SU-DHL-6 (cell line): ENCODE results near the gene BBS1.

Source experiments
- H2AFZ ChIP-seq: fragments of 200-600 bp; sonication (generic); 2 replicates; pipeline ENCODE4 v1.6.1; 2014; ENCODE audit warnings: low read depth, mild to moderate bottlenecking, moderate library complexity, mixed read lengths, antibody characterized with exemption, low read length; ENCODE audit not compliant: severe bottlenecking
- H3F3A ChIP-seq: fragments of 200-600 bp; shearing (Covaris generic); 2 replicates; pipeline ENCODE4 v1.6.0; 2016; ENCODE audit warnings: antibody characterized with exemption, mild to moderate bottlenecking; ENCODE audit not compliant: insufficient read depth
- H3K27ac ChIP-seq: fragments of 200-600 bp; sonication (generic); 2 replicates; pipeline ENCODE4 v1.5.1; 2016; ENCODE audit warnings: low read depth, mild to moderate bottlenecking, low read length, moderate library complexity, mixed read lengths
- H3K27me3 ChIP-seq: fragments of 200-600 bp; sonication (generic), shearing (Covaris generic); 2 replicates; pipeline ENCODE4 v1.6.0; 2014; ENCODE audit warnings: mild to moderate bottlenecking, low read length
- H3K36me3 ChIP-seq: fragments of 200-600 bp; sonication (generic); 2 replicates; pipeline ENCODE4 v1.6.1; 2014; ENCODE audit warnings: mild to moderate bottlenecking, low read length, mixed read lengths
- H3K4me2 ChIP-seq: fragments of 300-600, 200-600 bp; shearing (Covaris generic), sonication (generic); 2 replicates; pipeline ENCODE4 v1.6.0; 2014; ENCODE audit warnings: low read length, low read depth, mild to moderate bottlenecking; ENCODE audit not compliant: poor library complexity, severe bottlenecking
- H3K4me3 ChIP-seq: fragments of 200-600 bp; sonication (generic); 2 replicates; pipeline ENCODE4 v1.5.1; 2014; ENCODE audit warnings: antibody characterized with exemption, low read length, mild to moderate bottlenecking, mixed read lengths; ENCODE audit not compliant: insufficient read depth, poor library complexity, severe bottlenecking
- H3K79me2 ChIP-seq: fragments of 200-600 bp; sonication (generic); 2 replicates; pipeline ENCODE4 v1.6.1; 2014; ENCODE audit warnings: mild to moderate bottlenecking, low read length, moderate library complexity; ENCODE audit not compliant: insufficient read depth
- H3K9ac ChIP-seq: fragments of 200-600 bp; sonication (generic); 2 replicates; pipeline ENCODE4 v1.7.0; 2014; ENCODE audit warnings: mild to moderate bottlenecking, low read length
- H3K9me2 ChIP-seq: fragments of 200-600 bp; sonication (generic); replicated peaks from 2 replicates; pipeline ENCODE4 v1.6.1; 2014; ENCODE audit warnings: low read length; ENCODE audit not compliant: insufficient read depth
- H3K9me3 ChIP-seq: fragments of 200-600 bp; sonication (generic); 2 replicates; pipeline ENCODE4 v1.6.1; 2014; ENCODE audit warnings: low read length, mixed read lengths; ENCODE audit not compliant: insufficient read depth
- H4K20me1 ChIP-seq: fragments of 200-600 bp; sonication (generic); 2 replicates; pipeline ENCODE4 v1.6.1; 2014; ENCODE audit warnings: low read depth, mild to moderate bottlenecking, antibody characterized with exemption, low read length, moderate library complexity, mixed read lengths
- EZH2phosphoT487 ChIP-seq: fragments of 200-600 bp; sonication (generic), shearing (Covaris generic); conservative IDR thresholded peaks from 2 replicates; pipeline ENCODE4 v1.6.1; 2018; ENCODE audit warnings: mild to moderate bottlenecking, antibody characterized with exemption, low read length, moderate library complexity, mixed read lengths
- TF ChIP-seq, protein P1 (sequence below): fragments of 200-600 bp; sonication (generic); IDR thresholded peaks from one replicate; pipeline ENCODE4 v1.5.1; 2017; ENCODE audit warnings: antibody characterized with exemption, mild to moderate bottlenecking, low read length, moderate library complexity; ENCODE audit not compliant: insufficient read depth, poor library complexity, severe bottlenecking

Gene BBS1

DNA sequence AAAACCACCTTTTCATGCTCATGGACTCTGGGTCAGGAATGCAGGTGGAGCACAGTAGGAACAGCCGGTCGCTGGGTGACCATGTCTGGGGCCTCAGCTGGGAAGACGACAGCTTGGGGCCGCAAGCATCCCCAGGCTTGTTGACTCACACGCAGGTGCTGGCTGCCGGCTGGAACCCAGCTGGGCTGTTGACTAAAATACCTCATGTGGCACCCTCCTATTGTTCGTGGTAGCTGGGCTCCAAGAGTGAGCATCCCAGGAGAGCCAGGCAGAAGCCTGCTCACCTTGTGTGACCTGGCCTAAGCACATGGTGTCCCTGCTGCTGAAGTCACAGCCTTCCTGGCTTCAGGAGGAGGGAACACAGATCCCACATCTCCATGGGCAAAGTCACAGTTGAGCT lies 20.8 kb upstream of the BBS1 start:
- Histone ChIP-seq H4K20me1 (no peaks in the 10 kb centered on the region), H3K9me3 (no peaks in the 10 kb centered on the region), H3K79me2 (no peaks in the 10 kb centered on the region), H3K27me3 (no peaks in the 10 kb centered on the region), H3F3A (no peaks in the 10 kb centered on the region), H3K9ac (no peak overlapping the region), H3K4me3 (no peak overlapping the region), H3K36me3 (no peaks in the 10 kb centered on the region), H3K9me2 (no peaks in the 10 kb centered on the region), H2AFZ (no peak overlapping the region), H3K4me2 (no peak overlapping the region), H3K27ac (no peak overlapping the region)
- TF ChIP-seq, protein P1, sequence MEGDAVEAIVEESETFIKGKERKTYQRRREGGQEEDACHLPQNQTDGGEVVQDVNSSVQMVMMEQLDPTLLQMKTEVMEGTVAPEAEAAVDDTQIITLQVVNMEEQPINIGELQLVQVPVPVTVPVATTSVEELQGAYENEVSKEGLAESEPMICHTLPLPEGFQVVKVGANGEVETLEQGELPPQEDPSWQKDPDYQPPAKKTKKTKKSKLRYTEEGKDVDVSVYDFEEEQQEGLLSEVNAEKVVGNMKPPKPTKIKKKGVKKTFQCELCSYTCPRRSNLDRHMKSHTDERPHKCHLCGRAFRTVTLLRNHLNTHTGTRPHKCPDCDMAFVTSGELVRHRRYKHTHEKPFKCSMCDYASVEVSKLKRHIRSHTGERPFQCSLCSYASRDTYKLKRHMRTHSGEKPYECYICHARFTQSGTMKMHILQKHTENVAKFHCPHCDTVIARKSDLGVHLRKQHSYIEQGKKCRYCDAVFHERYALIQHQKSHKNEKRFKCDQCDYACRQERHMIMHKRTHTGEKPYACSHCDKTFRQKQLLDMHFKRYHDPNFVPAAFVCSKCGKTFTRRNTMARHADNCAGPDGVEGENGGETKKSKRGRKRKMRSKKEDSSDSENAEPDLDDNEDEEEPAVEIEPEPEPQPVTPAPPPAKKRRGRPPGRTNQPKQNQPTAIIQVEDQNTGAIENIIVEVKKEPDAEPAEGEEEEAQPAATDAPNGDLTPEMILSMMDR: no peak
- no peak for TF ChIP-seq EZH2phosphoT487

DNA sequence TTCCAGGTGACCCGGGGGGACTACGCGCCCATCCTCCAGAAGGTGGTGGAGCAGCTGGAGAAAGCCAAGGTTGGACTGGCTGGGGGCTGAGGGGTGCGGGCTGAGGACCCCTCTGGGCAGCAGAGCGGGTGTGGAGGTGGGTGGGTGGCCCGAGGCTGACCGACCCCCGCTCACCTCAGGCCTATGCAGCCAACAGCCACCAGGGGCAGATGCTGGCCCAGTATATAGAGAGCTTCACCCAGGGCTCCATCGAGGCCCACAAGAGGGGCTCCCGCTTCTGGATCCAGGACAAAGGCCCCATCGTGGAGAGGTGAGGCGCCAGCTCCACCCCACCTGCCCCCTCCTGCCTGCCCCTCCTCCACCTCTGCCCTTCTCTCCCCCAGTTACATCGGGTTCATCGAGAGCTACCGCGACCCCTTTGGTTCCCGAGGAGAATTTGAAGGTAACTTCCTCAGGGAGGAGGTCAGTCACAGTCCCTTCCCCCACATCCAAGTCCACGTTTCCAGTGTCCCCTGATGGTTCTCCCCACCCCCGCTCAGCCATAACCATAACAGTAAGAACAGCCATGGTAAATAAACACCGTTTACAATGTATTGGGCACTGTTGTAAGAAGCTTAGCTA lies 19.0 kb upstream of the BBS1 start:
- Histone ChIP-seq H3K9me3 (no peaks in the 10 kb centered on the region), H3K4me2 (no peak overlapping the region), H3F3A (no peaks in the 10 kb centered on the region), H4K20me1 (no peaks in the 10 kb centered on the region), H3K9ac (no peak overlapping the region), H3K4me3 (no peak overlapping the region), H3K27ac (no peak overlapping the region), H3K36me3 (no peaks in the 10 kb centered on the region), H3K79me2 (no peaks in the 10 kb centered on the region), H3K27me3 (no peaks in the 10 kb centered on the region), H2AFZ (no peak overlapping the region), H3K9me2 (no peaks in the 10 kb centered on the region)
- no peak for TF ChIP-seq EZH2phosphoT487
- TF ChIP-seq, protein P1: peak; percentile 15

DNA sequence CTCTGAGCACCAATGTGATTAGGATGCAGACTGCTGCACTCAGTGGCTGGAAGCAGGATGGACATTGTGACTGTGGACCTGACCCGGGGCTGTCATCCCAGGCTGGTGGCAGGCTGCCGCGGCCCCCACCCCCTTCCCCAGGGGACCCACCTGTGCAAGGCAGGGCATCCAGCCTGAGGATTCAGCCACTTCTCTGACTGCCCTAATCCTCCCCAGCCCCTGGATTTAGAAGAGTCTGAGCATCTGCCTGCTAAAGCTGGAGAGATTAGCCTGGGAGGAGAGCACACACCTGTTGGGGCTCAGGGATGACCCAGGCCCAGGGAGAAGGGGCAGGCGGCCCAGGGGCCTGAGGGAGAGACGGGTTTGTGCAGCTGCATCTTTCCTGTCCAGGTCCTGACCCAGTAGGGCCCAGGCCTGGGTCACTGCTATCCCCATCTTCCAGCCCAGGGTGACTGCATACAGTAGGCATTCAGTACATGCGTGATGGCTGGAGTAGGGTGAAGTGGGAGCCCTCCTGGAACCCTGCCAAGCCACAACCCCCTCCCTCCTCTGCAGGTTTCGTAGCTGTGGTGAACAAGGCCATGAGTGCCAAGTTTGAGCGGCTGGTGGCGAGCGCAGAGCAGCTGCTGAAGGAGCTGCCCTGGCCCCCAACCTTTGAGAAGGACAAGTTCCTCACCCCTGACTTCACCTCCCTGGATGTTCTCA lies 18.1 kb upstream of the BBS1 start:
- Histone ChIP-seq H3K79me2 (no peaks in the 10 kb centered on the region), H3K27me3 (no peaks in the 10 kb centered on the region), H3K36me3 (no peaks in the 10 kb centered on the region), H3K27ac (no peak overlapping the region), H3K4me2 (no peak overlapping the region), H3K4me3 (no peak overlapping the region), H4K20me1 (no peaks in the 10 kb centered on the region), H2AFZ (no peak overlapping the region), H3K9ac (no peak overlapping the region), H3K9me3 (no peaks in the 10 kb centered on the region), H3F3A (no peaks in the 10 kb centered on the region), H3K9me2 (no peaks in the 10 kb centered on the region)
- TF ChIP-seq, protein P1: no peak
- TF ChIP-seq EZH2phosphoT487: no peak
